AG09319 (cell line): ENCODE data around the gene WNT5B.

Experiments used
- DNase-seq: peaks from one replicate; pipeline ENCODE4 v3.0.0-alpha.2; 2010; ENCODE audit warnings: low read depth; ENCODE audit errors: extremely low read depth
- TF ChIP-seq, protein P1 (sequence below): IDR thresholded peaks from 2 replicates; pipeline ENCODE4 v1.5.1; 2011; ENCODE audit warnings: low read depth, mild to moderate bottlenecking, inconsistent platforms, low read length, moderate library complexity

The WNT5B gene

GRCh38 chr12:1645819-1646218 is 16.8 kb downstream of the WNT5B start:
- no peak for DNase-seq

DNA sequence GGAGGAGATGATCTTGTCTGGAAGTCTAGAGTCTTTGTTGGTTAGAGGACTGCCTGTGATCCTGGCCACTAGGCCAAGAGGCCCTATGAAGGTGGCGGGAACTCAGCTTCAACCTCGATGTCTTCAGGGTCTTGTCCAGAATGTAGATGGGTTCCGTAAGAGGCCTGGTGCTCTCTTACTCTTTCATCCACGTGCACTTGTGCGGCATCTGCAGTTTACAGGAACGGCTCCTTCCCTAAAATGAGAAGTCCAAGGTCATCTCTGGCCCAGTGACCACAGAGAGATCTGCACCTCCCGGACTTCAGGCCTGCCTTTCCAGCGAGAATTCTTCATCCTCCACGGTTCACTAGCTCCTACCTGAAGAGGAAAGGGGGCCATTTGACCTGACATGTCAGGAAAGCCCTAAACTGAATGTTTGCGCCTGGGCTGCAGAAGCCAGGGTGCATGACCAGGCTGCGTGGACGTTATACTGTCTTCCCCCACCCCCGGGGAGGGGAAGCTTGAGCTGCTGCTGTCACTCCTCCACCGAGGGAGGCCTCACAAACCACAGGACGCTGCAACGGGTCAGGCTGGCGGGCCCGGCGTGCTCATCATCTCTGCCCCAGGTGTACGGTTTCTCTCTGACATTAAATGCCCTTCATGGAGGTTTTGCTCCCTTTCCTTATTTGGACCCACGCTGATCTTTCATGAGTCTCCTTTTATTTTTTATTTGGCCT is 17.7 kb downstream of the WNT5B start:
- TF ChIP-seq, protein P1, sequence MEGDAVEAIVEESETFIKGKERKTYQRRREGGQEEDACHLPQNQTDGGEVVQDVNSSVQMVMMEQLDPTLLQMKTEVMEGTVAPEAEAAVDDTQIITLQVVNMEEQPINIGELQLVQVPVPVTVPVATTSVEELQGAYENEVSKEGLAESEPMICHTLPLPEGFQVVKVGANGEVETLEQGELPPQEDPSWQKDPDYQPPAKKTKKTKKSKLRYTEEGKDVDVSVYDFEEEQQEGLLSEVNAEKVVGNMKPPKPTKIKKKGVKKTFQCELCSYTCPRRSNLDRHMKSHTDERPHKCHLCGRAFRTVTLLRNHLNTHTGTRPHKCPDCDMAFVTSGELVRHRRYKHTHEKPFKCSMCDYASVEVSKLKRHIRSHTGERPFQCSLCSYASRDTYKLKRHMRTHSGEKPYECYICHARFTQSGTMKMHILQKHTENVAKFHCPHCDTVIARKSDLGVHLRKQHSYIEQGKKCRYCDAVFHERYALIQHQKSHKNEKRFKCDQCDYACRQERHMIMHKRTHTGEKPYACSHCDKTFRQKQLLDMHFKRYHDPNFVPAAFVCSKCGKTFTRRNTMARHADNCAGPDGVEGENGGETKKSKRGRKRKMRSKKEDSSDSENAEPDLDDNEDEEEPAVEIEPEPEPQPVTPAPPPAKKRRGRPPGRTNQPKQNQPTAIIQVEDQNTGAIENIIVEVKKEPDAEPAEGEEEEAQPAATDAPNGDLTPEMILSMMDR = no peak

More at GRCh38 chr12:1645819-1646218, 16.8 kb downstream of the WNT5B start:
- TF ChIP-seq, protein P1 = no peak

GRCh38 chr12:1647285-1647669 is 18.2 kb downstream of the WNT5B start:
- TF ChIP-seq, protein P1 = no peak
- DNase-seq = no peak

More for the DNA sequence above, 17.7 kb downstream of the WNT5B start:
- DNase-seq = no peak

- no peak for DNase-seq
- TF ChIP-seq, protein P1 = no peak
These were observed 21.4 kb downstream of the WNT5B start for GRCh38 chr12:1650260-1650977.

- TF ChIP-seq, protein P1 = no peak
- no peak for DNase-seq
These were observed 21.9 kb downstream of the WNT5B start for GRCh38 chr12:1650978-1651361.

- TF ChIP-seq, protein P1 = no peak
These were observed 22.9 kb downstream of the WNT5B start for GRCh38 chr12:1651946-1652345.

GRCh38 chr12:1655225-1655788 is 26.3 kb downstream of the WNT5B start:
- TF ChIP-seq, protein P1 = no peak
- no peak for DNase-seq

More at GRCh38 chr12:1651946-1652345, 22.9 kb downstream of the WNT5B start:
- DNase-seq = no peak
